ENCODE measurements around the gene SNED1. TPM values are rescaled to one million over a fixed set of nuclear protein-coding genes. Genes with fewer than 3 reads are reported as not detected.

The SNED1 gene
- total RNA-seq, 2 experiments from 2014 or later = 1.4 to 1.8 TPM

GRCh38 chr2:241128266-241128665, 129.8 kb downstream of the SNED1 start:
- H3K4me3 Mint-ChIP-seq = no peak overlapping the region
- TF ChIP-seq CTCF (IDR thresholded peaks at IDR 0.05) = no peak
- CTCF ChIA-PET = no interaction called here
- POLR2A ChIA-PET = no interaction called here
- peaks cover 30% of the 10 kb centered on the region for H3K4me1 Mint-ChIP-seq (ENCODE audit: low read depth)
- peak overlapping the region; percentile 96 for H3K27ac Mint-ChIP-seq
- intact Hi-C loops (cut with micrococcal nuclease) = no loop called here
- no peaks in the 10 kb centered on the region for H3K9me3 Mint-ChIP-seq
- peaks cover 51% of the 10 kb centered on the region for H3K36me3 Mint-ChIP-seq (ENCODE audit: low read depth)
- DNase-seq (no peak), ATAC-seq (no peak)
- H3K27me3 Mint-ChIP-seq = no peaks in the 10 kb centered on the region

GRCh38 chr2:241129086-241129871, 130.9 kb downstream of the SNED1 start:
- CTCF ChIA-PET = no interaction called here

GRCh38 chr2:241130316-241130715, 131.9 kb downstream of the SNED1 start:
- Mint-ChIP-seq H3K9me3 (no peaks in the 10 kb centered on the region), H3K36me3 (ENCODE audit: low read depth) (peaks cover 46% of the 10 kb centered on the region), H3K4me1 (ENCODE audit: low read depth) (peaks cover 24% of the 10 kb centered on the region), H3K27ac (no peak overlapping the region), H3K4me3 (no peak overlapping the region), H3K27me3 (no peaks in the 10 kb centered on the region)
- intact Hi-C loops (cut with micrococcal nuclease) = no loop called here
- POLR2A ChIA-PET = interaction anchor here (1.9 kb wide), 1 partner anchor 19 kb away, joined by 8 read pairs; the partner anchor contains the start of gene PASK
- ATAC-seq = no peak
- DNase-seq = no peak
- CTCF ChIA-PET = no interaction called here
- TF ChIP-seq CTCF (IDR thresholded peaks at IDR 0.05) = no peak

More at GRCh38 chr2:241129086-241129871, 130.9 kb downstream of the SNED1 start:
- ATAC-seq (no peak), DNase-seq (no peak)
- Mint-ChIP-seq H3K4me3 (no peak overlapping the region), H3K9me3 (no peaks in the 10 kb centered on the region), H3K27me3 (no peaks in the 10 kb centered on the region), H3K4me1 (ENCODE audit: low read depth) (peaks cover 25% of the 10 kb centered on the region), H3K27ac (peak overlapping the region; percentile 96), H3K36me3 (ENCODE audit: low read depth) (peaks cover 47% of the 10 kb centered on the region)
- POLR2A ChIA-PET = interaction anchor here (1.9 kb wide), 1 partner anchor 20 kb away, joined by 8 read pairs; the partner anchor contains the start of gene PASK
- intact Hi-C loops (cut with micrococcal nuclease) = no loop called here
- no peak for TF ChIP-seq CTCF (IDR thresholded peaks at IDR 0.05)

GRCh38 chr2:241131531-241131930, 133.1 kb downstream of the SNED1 start:
- CTCF ChIA-PET = no interaction called here
- Mint-ChIP-seq H3K36me3 (ENCODE audit: low read depth) (peaks cover 37% of the 10 kb centered on the region), H3K4me3 (no peak overlapping the region), H3K27me3 (no peaks in the 10 kb centered on the region), H3K27ac (no peak overlapping the region), H3K4me1 (ENCODE audit: low read depth) (peaks cover 20% of the 10 kb centered on the region), H3K9me3 (no peaks in the 10 kb centered on the region)
- intact Hi-C loops (cut with micrococcal nuclease) = no loop called here
- no peak for TF ChIP-seq CTCF (IDR thresholded peaks at IDR 0.05)
- no peak for ATAC-seq
- no peak for DNase-seq
- POLR2A ChIA-PET = no interaction called here

Measured in activated CD8-positive, alpha-beta T cell treated with anti-CD3 and anti-CD28 coated beads for 36 hours (primary cell).